Heart left ventricle (tissue), 16 donors: ENCODE measurements around the gene PRPF39. TPM values are rescaled to one million over a fixed set of nuclear protein-coding genes. Genes with fewer than 3 reads are reported as not detected.

Source experiments
- ATAC-seq, 4 donors: fragments of 200-7000 bp; cut with Tn5 transposase; one replicate each; pipeline ENCODE4 v1.9.1; 2020 to 2022; ENCODE audit warnings: moderate library complexity in 4 of 4, mild to moderate bottlenecking in 3 of 4, moderate number of reproducible peaks in 1 of 4
- DNase-seq, 5 donors: peaks; one replicate each; pipeline ENCODE4 v3.0.0-alpha.2; 2020
- H3K27ac ChIP-seq, 12 donors: fragments of 200-600 bp; sonication (generic) in 4 of 12; one replicate each; pipeline versions ENCODE4 v1.5.0 to v1.8.0; 2016 to 2022; ENCODE audit warnings: mild to moderate bottlenecking in 2 of 12
- H3K27me3 ChIP-seq, 9 donors: fragments of 200-600 bp; sonication (generic) in 2 of 9; one replicate each; pipeline versions ENCODE4 v1.5.1 to v1.8.0; 2016 to 2022; ENCODE audit warnings: mild to moderate bottlenecking in 3 of 9
- H3K36me3 ChIP-seq, 9 donors: fragments of 200-600 bp; sonication (generic) in 2 of 9; one replicate each; pipeline versions ENCODE4 v1.5.0 to v1.8.0; 2018 to 2022; ENCODE audit warnings: mild to moderate bottlenecking in 2 of 9
- H3K4me1 ChIP-seq, 12 donors: fragments of 200-600 bp; sonication (generic) in 4 of 12; one replicate each; pipeline versions ENCODE4 v1.5.0 to v1.8.0; 2016 to 2022; ENCODE audit warnings: mild to moderate bottlenecking in 3 of 12
- H3K4me3 ChIP-seq, 12 donors: fragments of 200-600 bp; sonication (generic) in 4 of 12; one replicate each; pipeline versions ENCODE4 v1.5.0 to v1.8.0; 2017 to 2022; ENCODE audit warnings: mild to moderate bottlenecking in 9 of 12, moderate library complexity in 4 of 12
- H3K9me3 ChIP-seq, 12 donors: fragments of 200-600 bp; sonication (generic) in 4 of 12; one replicate each; pipeline versions ENCODE4 v1.5.0 to v1.8.0; 2016 to 2022; ENCODE audit warnings: mild to moderate bottlenecking in 1 of 12
- POLR2A ChIP-seq, 2 donors: fragments of 450-650 bp; IDR thresholded peaks; one replicate each; pipeline ENCODE4 v1.6.1; 2017; ENCODE audit warnings: antibody characterized with exemption in 2 of 2, mild to moderate bottlenecking in 2 of 2, moderate library complexity in 2 of 2
- WGBS, 4 donors: extraction: QIAGEN DNeasy Blood & Tissue Kit in 2 of 4; methylation state at CpG; one replicate each; pipeline versions ENCODE4 v1.1.5 to v1.1.7; 2013 to 2018; 5-methylcytosine and 5-hydroxymethylcytosine counted together
- intact Hi-C, 10 donors: fragments of 100-400 bp; cut with DNase I; formaldehyde crosslinking; loops; one replicate each; pipeline versions ENCODE4 v1.11.1 to v1.14.2; 2022
- polyA plus RNA-seq, 2 donors: library from polyadenylated mRNA; stranded (reverse); fragments of 200-250 nt; gene quantifications; one replicate each; pipeline ENCODE4 v1.2.3, GENCODE V29; 2013
- total RNA-seq, 9 donors: library from RNA; depleted of rRNA in 2 of 9; stranded (reverse); fragments of >200 nt in 2 of 9; fragmentation: NEBNext Ultra II Directional in 3 of 9; extraction: Animal tissue kit (Norgen Biotek cat#: 25700) in 3 of 9; gene quantifications; one replicate each; pipeline versions ENCODE4 v1.1.0 to v1.2.4, GENCODE V29; 2016 to 2023
- TF ChIP-seq, protein P1 (sequence below), 12 donors: fragments of 200-600 bp; sonication (generic) in 4 of 12; IDR thresholded peaks; one replicate each; pipeline versions ENCODE4 v1.5.0 to v1.8.0; 2018 to 2022; ENCODE audit warnings: antibody characterized with exemption in 12 of 12, mild to moderate bottlenecking in 5 of 12
- donor health status: ischemic (EF 13 %, LVEDD 7.1; RV severe dilation, severe dysfunction).
- donor health status: healthy with polysubstance abuse.
- donor health status: DM: no; HTN: yes; CAD: no.
- donor health status: DM: no; HTN: no; CAD: no.
- donor health status: ischemic (EF 25% LVEDD 6.9; RV normal size, moderate dysfunction).
- donor health status: ischemic (EF 25% LVEDD 5.7; RV mildly dilated, moderate dysfunction).
- donor health status: healthy.
- donor health status: DM: yes; HTN: yes; CAD: no.
- donor health status: ischemic (EF 35%, LVEDD 5.7; RV mildly dilated, moderate dysfunction).
- donor health status: nonischemic (EF 11% LVEDD 7.7; RV severe dilation, severe dysfunction).
- donor health status: DM: yes; HTN: yes; CAD: no.
- donor health status: PGD.
- donor health status: ischemic (EF 29% LVEDD 5.4; RV normal size, mild dysfunction).
- donor health status: nonischemic (EF 23%, LVEDD 6.1; RV moderate dilation, normal function).

PRPF39 gene
- total and polyA plus RNA-seq, 11 donors: 5.9 to 17.0 (median 13.1) TPM

GRCh38 chr14:45112896-45113781 is 29.2 kb downstream of the PRPF39 start:
- WGBS, 4 donors: 83 to 92% (median 90%) methylated on average over 6 of the region's 6 CpGs
- Histone ChIP-seq H3K4me3 (no peak overlapping the region), H3K27ac (no peak overlapping the region), H3K36me3 (peaks cover 0 to 100% (median 99%) of the 10 kb centered on the region in 9 donors), H3K4me1 (no peaks in the 10 kb centered on the region), H3K9me3 (no peaks in the 10 kb centered on the region), H3K27me3 (no peaks in the 10 kb centered on the region)
- ATAC-seq (no peak), DNase-seq (no peak)
- intact Hi-C loops: no loop called here
- TF ChIP-seq, protein P1, sequence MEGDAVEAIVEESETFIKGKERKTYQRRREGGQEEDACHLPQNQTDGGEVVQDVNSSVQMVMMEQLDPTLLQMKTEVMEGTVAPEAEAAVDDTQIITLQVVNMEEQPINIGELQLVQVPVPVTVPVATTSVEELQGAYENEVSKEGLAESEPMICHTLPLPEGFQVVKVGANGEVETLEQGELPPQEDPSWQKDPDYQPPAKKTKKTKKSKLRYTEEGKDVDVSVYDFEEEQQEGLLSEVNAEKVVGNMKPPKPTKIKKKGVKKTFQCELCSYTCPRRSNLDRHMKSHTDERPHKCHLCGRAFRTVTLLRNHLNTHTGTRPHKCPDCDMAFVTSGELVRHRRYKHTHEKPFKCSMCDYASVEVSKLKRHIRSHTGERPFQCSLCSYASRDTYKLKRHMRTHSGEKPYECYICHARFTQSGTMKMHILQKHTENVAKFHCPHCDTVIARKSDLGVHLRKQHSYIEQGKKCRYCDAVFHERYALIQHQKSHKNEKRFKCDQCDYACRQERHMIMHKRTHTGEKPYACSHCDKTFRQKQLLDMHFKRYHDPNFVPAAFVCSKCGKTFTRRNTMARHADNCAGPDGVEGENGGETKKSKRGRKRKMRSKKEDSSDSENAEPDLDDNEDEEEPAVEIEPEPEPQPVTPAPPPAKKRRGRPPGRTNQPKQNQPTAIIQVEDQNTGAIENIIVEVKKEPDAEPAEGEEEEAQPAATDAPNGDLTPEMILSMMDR (IDR thresholded peaks at IDR 0.05): no peak
- TF ChIP-seq POLR2A (IDR thresholded peaks at IDR 0.05): no peak

GRCh38 chr14:45114327-45114726 is 30.4 kb downstream of the PRPF39 start:
- TF ChIP-seq, protein P1 (IDR thresholded peaks at IDR 0.05): no peak
- no peak for TF ChIP-seq POLR2A (IDR thresholded peaks at IDR 0.05)
- Histone ChIP-seq H3K27ac (no peak overlapping the region), H3K36me3 (peaks cover 0 to 100% (median 100%) of the 10 kb centered on the region in 9 donors), H3K4me3 (no peak overlapping the region), H3K4me1 (no peaks in the 10 kb centered on the region), H3K27me3 (no peaks in the 10 kb centered on the region), H3K9me3 (no peaks in the 10 kb centered on the region)
- 78 to 82% (median 80%) methylated on average over 3 of the region's 3 CpGs for WGBS, 4 donors
- intact Hi-C loops: no loop called here
- DNase-seq: no peak
- ATAC-seq: no peak

DNA sequence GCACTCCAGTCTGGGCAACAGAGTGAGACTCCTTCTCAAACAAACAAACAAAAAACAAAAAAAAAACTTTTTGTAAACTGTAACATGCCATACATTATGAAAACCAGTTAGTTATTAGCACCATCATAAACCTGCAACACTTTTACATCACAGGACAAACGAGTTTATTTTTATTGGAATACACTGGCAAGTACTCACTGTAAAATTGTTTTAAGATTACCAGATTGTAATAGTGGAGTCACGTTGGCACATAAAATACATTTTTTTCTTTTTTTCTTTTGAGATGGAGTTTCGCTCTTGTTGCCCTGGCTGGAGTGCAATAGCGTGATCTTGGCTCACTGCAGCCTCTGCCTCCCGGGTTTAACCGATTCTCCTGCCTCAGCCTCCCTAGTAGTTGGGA is 34.7 kb downstream of the PRPF39 start:
- intact Hi-C loops: no loop called here
- 86 to 95% (median 90%) methylated on average over 6 of the region's 6 CpGs for WGBS, 4 donors
- Histone ChIP-seq H3K27ac (no peak overlapping the region), H3K4me1 (no peaks in the 10 kb centered on the region), H3K27me3 (no peaks in the 10 kb centered on the region), H3K36me3 (peaks cover 0 to 100% (median 99%) of the 10 kb centered on the region in 9 donors), H3K4me3 (no peak overlapping the region), H3K9me3 (no peaks in the 10 kb centered on the region)
- no peak for TF ChIP-seq POLR2A (IDR thresholded peaks at IDR 0.05)
- TF ChIP-seq, protein P1 (IDR thresholded peaks at IDR 0.05): no peak
- DNase-seq: no peak
- no peak for ATAC-seq

- DNase-seq: no peak
- Histone ChIP-seq H3K27me3 (no peaks in the 10 kb centered on the region), H3K4me3 (no peak overlapping the region), H3K9me3 (no peaks in the 10 kb centered on the region), H3K4me1 (no peaks in the 10 kb centered on the region), H3K27ac (no peak overlapping the region), H3K36me3 (peaks cover 0 to 100% (median 96%) of the 10 kb centered on the region in 9 donors)
- whole genome bisulfite sequencing, 4 donors: 71 to 87% (median 76%) methylated on average over 1 of the region's 1 CpG
- ATAC-seq: no peak
- TF ChIP-seq, protein P1 (IDR thresholded peaks at IDR 0.05): no peak
- TF ChIP-seq POLR2A (IDR thresholded peaks at IDR 0.05): no peak
- intact Hi-C loops: no loop called here
These were observed 36.2 kb downstream of the PRPF39 start for GRCh38 chr14:45120096-45120495.
